Myocyte (in vitro differentiated cells): Measurements from ENCODE around the gene PCDHA11. TPM values are rescaled to one million over a fixed set of nuclear protein-coding genes. Genes with fewer than 3 reads are reported as not detected.

ENCODE experiments used
- total RNA-seq: library from RNA; depleted of rRNA; stranded (reverse); fragments of >200 nt; gene quantifications from 2 replicates; pipeline ENCODE4 v1.2.3, GENCODE V29; 2014

The PCDHA11 gene
- total RNA-seq, 1 donor from 2014 or later: 0.13 TPM

Other genes starting within 250 kb of the PCDHA11 start
- gene CD14, start 235.8 kb upstream of the PCDHA11 start, total RNA-seq: 0.21 and 0.64 TPM in 2 replicates
- 5.3 and 8.1 TPM in 2 replicates for gene TMCO6, start 229.5 kb upstream of the PCDHA11 start, total RNA-seq
- gene NDUFA2, start 221.3 kb upstream of the PCDHA11 start, total RNA-seq: 46.7 and 51.4 TPM in 2 replicates
- 105 and 121 TPM in 2 replicates for gene IK, start 221.1 kb upstream of the PCDHA11 start, total RNA-seq
- 20.5 and 20.6 TPM in 2 replicates for gene WDR55, start 204.1 kb upstream of the PCDHA11 start, total RNA-seq
- 0.52 and 1.0 TPM in 2 replicates for gene DND1, start 195.4 kb upstream of the PCDHA11 start, total RNA-seq
- gene HARS1, start 177.6 kb upstream of the PCDHA11 start, total RNA-seq: 49.4 and 52.5 TPM in 2 replicates
- gene HARS2, start 177.5 kb upstream of the PCDHA11 start, total RNA-seq: 24.4 and 30.9 TPM in 2 replicates
- gene ZMAT2, start 168.5 kb upstream of the PCDHA11 start, total RNA-seq: 46.7 and 61.3 TPM in 2 replicates
- gene PCDHA1, start 82.8 kb upstream of the PCDHA11 start, total RNA-seq: 0.10 TPM in 1 of 2 replicates, not detected in the other
- gene PCDHA2, start 74.1 kb upstream of the PCDHA11 start, total RNA-seq: 0.36 TPM in 1 of 2 replicates, not detected in the other
- gene PCDHA3, start 67.9 kb upstream of the PCDHA11 start, total RNA-seq: 0.16 TPM in 2 replicates
- 1.2 and 1.4 TPM in 2 replicates for gene PCDHA4, start 61.9 kb upstream of the PCDHA11 start, total RNA-seq
- gene PCDHA5, start 47.3 kb upstream of the PCDHA11 start, total RNA-seq: 0.03 and 0.05 TPM in 2 replicates
- 0.11 TPM in 1 of 2 replicates, not detected in the other for gene PCDHA6, start 41.0 kb upstream of the PCDHA11 start, total RNA-seq
- 0.36 and 0.48 TPM in 2 replicates for gene PCDHA7, start 34.7 kb upstream of the PCDHA11 start, total RNA-seq
- gene PCDHA8, start 27.8 kb upstream of the PCDHA11 start, total RNA-seq: not detected in 2 replicates
- under 0.01 and 0.03 TPM in 2 replicates for gene PCDHA9, start 20.6 kb upstream of the PCDHA11 start, total RNA-seq
- 0.03 and 0.05 TPM in 2 replicates for gene PCDHA10, start 13.1 kb upstream of the PCDHA11 start, total RNA-seq
- 0.03 and 0.16 TPM in 2 replicates for gene PCDHA12, start 6.4 kb downstream of the PCDHA11 start, total RNA-seq
- 0.05 TPM in 1 of 2 replicates, not detected in the other for gene PCDHA13, start 13.2 kb downstream of the PCDHA11 start, total RNA-seq
- 0.05 and 0.10 TPM in 2 replicates for gene PCDHAC1, start 57.3 kb downstream of the PCDHA11 start, total RNA-seq
- gene PCDHAC2, start 97.5 kb downstream of the PCDHA11 start, total RNA-seq: 0.05 and 0.10 TPM in 2 replicates
- gene PCDHB1, start 182.4 kb downstream of the PCDHA11 start, total RNA-seq: not detected in 2 replicates
- 20.3 and 21.5 TPM in 2 replicates for gene PCDHB2, start 225.7 kb downstream of the PCDHA11 start, total RNA-seq
- gene PCDHB3, start 231.5 kb downstream of the PCDHA11 start, total RNA-seq: 4.2 and 4.7 TPM in 2 replicates